NCI-H187 treated with DMSO at 0.1 percent for 48 hours (cell line): ENCODE data around the gene VMP1.

Source experiments
- DNase-seq: peaks from one replicate; lab custom pipeline; 2025; lab: John Stamatoyannopoulos, UW

VMP1 gene

DNA sequence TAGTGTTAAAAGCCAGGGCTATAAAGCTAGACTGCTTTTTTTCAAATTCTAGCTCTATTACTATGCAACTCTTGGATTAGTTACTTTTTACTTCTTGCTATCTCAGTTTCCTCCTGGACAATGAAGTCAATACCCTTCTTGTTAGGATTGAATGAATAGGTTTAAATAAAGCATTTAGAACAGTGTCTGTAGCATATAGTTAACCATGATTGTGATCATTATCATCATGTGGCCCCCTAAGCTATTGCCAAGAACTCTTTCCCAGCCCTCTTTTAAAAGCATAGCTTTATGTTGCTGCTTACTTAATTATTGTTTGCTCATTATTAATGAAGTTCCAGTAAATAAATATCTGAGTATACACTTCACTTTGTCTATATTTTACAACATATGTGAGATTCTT lies 4.5 kb downstream of the VMP1 start:
- DNase-seq, result no peak

DNA sequence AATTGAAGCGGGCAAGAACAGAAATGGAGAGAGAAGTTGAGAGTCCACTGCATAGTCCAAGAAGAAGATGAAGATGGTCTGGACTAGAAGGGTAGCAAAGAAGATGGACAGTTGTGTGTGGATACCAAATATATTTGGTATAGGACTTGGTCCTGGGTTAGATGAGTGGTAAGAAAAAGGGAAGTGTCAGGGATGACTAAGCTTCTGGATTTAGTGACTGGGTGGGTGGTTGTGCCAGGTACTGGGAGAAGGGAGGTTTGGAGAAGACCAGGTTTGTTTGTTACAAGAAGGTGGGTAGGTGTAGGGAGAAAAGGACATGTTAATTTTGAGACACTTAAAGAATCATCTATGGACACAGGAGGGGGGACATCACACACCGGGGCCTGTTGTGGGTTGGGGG lies 5.4 kb downstream of the VMP1 start:
- no peak for DNase-seq

DNA sequence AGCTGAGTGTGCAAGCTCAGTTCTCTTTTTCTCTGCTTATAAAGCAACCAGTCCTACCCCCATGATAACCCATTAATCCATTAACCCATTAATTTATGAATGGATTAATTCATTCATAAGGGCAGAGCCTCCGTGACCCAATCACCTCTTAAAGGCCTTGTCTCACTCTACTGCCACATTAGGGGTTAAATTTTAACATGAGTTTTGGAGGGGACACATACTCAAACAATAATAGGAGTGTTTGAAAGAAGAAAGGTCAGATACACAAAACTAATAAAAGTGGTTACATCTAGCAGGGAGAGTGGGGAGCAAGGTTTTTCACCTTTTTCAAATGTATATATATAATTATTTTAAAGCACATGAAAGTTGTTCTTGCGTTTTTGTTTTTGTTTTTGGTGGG lies 6.8 kb downstream of the VMP1 start:
- DNase-seq, result no peak

DNA sequence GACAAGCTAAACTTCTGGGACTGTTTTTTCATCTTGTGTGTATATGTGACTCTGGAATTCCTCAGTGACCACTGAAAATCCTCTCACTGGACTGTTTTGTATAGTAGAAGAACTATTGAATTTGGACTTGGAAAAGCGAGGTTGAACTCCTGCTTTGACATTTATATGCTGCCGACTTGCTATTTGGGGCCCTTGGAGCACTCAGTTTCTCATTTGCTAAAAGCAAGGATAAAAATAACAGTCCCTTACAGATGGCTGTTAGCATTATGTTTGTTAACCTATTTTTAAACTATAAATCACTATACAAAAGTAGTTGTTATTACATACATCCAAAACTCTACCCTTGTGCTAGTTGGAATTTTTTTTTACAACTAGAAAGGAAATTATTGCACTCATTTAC lies 9.0 kb downstream of the VMP1 start:
- DNase-seq, result no peak

DNA sequence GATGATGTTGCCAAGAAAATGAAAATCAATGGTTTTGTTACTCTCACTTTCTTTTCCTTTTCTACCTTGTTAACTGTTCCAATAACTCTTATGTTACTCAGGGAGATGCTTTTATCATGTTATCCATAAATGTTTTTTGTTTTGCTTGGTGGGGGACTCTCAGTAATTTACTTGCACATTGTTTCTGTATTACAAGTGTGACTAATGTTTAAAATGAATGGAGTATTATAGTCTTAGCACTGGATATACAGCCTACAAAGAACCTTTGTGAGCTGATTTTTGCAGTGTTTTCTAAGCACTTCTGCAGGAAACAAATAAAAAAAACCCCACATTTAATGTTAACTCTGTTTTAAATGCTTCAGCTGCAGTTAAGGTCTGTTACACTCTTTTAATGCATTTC lies 12.1 kb downstream of the VMP1 start:
- no peak for DNase-seq

DNA sequence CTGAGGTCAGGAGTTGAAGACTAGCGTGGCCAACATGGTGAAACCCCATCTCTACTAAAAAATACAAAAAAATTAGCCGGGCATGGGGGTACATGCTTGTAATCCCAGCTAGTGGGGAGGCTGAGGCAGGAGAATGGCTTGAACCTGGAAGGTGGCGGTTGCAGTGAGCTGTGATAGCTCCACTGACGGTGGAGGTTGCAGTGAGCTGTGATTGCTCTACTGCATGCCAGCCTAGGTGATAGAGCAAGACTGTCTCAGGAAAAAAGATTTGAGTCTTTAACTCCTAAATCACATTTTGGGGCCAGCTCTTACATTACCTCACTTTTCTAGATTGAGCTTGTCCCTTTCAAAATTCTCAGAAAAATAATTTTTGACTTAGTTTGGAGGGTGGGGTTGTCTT lies 15.2 kb downstream of the VMP1 start:
- DNase-seq, result no peak

DNA sequence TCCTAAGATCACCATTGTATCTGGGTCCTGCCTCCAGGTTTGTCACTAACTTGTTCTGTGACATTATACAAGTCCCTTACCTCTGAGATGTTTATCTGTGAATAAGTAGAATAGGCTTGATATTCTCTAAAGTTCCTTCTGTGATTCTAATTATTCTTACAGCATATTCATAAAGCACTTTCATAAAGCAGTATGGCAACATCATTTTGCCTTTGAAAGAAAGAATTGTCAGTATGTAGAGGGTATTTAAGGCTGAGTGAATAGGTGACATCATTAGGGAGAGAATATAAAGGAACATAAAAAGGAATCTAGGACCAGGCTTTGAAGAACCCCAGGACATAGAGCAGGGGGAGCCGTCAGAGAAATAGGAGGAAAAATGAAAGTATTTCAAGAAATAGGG lies 15.6 kb downstream of the VMP1 start:
- no peak for DNase-seq

DNA sequence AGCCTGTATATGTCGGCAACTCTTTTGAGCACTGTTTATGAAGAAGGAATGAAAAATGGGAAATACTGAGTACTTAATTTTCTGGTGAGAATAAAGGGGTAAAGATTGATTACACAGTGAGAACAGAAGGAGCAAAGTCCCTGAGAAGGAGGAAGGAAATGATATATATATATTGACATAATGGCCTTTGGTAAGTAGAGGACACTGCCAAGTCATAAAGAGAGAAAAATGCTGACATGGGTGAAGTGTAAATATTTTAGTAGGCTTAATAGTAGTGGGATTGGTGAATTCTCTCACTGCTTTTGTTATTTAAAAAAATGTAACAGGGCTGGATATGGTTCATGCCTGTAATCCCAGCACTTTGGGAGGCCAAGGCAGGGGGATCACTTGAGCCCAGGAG lies 16.2 kb downstream of the VMP1 start:
- no peak for DNase-seq

DNA sequence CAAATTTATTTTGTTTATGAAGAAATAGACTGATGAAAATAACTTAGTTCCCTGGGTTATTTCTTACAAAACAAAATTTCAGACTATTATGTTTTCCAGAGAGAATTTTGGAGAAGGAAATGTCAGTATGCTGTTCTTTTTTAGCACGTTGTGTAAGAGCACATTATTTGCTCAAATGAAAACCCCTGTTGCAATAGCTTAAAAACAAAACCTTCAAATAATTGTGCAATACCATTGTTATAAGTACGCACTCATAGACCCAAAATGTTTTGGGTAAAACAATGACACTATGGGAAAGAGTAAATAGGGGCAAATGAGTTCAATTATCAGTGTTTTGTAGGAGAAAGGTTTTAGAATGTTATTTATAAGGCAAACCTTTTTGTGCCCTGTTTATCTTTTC lies 18.2 kb downstream of the VMP1 start:
- DNase-seq, result no peak

DNA sequence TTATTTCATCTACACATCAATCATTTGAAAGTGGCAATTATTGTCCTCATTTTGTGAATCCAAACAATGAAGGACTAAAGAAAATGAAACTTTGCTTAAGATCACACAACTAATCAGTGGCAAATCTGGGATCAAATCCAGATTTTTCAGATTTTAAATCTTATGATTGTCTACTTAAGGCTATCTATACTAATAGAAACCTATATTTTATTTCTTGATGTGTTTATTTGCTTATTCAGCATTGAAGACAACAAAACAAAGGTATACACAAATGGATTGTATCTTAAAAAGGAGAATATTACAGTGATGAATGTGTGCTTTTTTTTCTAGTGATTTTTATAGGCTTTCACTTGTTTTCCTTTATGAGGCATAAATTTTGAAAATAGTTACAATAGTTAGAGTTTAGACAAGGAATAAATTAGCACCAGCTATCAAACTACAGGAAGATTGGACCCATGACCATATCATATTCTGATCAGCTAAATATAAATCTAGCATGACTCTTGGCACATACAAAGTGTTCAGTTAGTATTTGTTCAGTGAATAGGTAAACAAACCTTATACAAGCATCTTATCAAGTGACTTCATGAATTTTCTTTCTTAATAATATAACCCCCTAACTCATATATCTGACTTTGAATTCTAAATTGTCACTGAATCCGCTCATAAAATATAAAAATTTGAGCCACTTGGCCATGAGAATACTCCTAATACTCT lies 20.5 kb downstream of the VMP1 start:
- DNase-seq, result no peak

DNA sequence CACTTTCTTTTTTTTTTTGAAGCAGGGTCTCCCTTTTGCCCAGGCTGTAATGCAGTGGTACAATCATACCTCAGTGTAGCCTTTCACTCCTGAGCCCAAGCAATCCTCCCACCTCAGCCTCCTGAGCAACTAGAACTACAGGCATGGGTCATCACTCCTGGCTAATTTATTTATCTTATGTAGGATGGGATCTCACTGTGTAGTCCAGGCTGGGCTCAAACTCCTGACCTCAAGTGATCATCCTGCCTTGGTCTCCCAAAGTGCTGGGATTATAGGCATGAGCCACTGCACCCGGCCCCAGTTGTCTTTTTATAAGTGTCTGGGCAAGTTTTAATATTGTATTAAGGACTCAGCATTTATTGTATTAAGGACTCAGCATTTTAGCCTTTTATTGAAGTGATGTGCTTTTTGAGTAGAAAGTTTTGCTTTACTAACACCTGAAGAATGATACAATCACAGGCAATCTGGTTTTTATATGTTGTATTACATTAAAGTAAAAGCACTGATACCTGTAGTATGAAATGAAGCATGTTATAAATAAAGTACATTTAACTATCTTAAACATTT lies 22.9 kb downstream of the VMP1 start:
- DNase-seq, result no peak

DNA sequence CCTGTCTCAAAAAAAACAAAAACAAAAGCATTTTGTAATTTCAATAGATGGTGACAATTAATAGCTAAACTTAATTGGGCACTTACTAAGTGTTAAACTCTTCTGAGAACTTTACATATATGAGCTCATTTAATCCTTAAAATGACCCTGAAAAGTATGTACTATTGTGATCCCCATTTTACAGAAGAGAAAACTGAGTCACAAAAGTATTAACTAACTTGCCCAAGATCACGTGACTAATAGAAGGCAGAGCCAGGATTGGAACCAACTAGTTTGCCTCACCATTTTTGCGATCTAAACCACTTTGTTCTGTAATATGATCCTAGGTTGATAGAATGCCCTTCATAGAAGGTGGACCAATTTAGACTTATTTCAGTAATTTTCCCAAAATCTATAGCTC lies 26.2 kb downstream of the VMP1 start:
- DNase-seq, result no peak

DNA sequence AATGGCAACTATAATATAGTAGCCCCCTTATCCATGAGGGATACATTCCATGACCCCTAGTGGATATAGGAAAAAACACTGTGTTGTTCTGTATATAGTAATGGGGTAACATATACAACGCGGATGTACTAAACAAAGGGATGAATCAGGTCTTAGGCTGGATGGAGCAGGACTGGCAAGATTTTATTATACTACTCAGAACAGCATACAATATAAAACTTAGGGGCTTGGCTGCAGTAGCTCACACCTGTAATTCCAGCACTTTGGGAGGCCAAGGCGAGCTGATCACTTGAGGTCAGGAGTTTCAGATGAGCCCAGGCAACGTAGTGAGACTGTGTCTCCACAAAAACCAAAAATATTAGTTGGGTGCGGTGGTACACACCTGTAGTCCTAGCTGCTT lies 26.8 kb downstream of the VMP1 start:
- DNase-seq, result no peak

DNA sequence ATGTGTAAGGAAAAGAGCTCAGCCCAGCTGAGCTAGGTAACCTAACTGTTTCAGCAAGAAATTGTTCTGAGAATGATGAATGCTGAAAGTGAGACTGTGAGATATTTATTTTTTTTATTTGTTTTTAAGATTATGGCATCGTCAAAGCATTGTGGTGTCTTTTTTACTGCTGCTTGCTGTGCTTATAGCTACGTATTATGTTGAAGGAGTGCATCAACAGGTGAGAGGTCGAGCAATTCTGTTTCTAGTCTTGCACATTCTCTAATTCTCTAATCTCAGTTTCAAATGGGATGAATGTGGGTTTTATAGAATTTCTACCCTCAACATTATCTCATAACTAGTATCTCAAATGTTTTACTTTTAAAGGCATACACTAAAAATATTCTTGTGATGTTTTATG lies 29.9 kb downstream of the VMP1 start:
- DNase-seq, result no peak

DNA sequence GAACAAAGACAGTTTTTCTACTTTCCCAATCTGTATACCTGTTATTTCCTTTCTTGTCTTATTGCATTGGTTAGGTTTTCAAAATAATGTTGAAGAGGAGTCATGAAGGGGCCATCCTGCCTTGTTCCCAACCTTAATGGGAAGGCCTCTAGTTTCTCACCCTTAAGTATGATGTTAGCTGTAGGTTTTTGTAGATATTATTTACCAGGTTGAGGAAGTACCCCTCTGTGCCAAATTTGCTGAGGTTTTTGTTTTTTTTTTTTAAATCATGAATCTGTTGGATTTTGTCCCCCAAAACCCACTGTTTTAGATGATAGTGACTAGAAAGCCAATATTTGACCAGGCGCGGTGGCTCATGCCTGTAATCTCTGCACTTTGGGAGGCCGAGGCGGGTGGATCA lies 36.4 kb downstream of the VMP1 start:
- no peak for DNase-seq

DNA sequence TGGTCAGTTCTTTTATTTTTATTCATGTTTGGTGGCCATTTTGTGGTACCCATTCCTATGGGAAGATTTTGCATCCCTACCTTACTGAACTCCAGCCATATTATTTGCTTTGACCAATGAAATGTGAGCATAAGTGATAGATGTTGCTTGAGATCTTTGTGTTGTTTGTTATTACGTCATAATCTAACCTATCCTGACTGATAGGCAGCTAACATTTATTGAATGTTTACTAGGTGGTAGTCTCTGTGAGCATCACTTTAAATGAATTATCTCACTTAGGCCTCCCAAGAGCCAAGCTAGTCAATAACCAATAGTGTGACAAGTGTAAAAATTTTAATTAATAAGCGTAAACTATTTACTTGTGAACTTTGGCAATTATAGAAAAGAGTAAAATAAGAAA lies 37.6 kb downstream of the VMP1 start:
- no peak for DNase-seq

DNA sequence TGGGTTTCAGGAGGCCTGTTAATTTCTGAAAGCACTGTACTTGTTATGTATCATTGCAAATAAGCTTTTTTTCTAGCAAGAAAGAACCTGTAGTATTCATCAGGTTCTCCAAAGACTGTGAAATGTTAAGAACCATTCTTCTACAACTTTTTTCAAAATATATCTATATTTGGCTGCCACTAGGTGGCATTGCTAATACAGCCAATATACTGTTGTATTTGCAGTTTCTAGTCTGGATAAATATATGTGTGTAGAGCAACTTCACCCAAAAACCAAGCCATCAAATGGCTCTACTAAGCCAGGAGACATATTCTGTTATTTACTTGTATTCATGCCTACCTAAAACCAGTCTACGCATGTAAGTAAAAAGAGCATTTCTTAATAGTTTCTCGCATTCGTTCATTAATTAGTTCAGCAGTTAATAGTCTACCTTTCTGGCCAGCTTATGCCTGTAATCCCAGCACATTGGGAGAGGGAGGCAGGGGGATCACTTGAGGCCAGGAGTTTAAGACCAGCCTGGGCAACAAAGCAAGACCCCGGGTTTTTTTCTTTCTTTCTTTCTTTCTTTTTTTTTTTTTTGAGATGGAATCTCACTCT lies 39.5 kb downstream of the VMP1 start:
- DNase-seq, result no peak

DNA sequence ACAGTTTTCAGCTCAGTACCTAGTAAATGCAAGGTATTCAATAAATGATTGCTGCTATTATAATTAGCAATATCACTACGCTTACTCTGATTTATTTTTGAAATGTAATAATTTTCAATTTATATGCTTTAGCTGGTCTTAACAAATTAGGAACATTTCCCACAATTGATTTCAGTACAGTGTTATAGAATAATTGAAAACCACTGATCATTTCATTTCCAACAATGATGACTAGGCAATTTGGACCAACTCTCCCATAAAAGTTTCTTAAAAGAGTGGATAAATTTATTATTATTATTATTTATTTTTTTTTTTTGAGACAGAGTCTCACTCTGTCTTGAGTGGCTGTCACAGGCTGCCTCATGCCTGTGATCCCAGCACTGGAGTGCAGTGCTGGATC lies 41.1 kb downstream of the VMP1 start:
- DNase-seq, result no peak

DNA sequence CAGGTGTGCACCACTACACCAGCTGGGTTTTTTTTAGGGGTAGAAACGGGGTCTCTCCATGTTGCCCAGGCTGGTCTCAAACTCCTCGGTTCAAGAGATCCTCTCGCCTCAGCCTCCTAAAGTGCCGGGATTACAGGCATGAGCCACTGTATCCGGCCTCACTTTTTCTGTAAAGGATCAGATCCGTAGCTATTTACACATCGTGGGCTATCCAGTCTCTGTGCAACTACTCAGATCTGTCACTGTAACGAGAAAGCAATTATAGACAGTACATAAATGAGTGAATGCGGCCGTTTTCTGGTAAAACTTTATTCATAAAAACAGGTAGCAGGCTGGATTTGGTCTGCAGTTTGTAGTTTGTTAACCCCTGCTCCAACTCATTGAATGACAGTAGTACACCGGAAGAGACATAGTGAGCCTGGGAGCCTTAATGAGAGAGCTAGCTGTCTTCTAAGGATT lies 44.5 kb downstream of the VMP1 start:
- DNase-seq, result no peak

DNA sequence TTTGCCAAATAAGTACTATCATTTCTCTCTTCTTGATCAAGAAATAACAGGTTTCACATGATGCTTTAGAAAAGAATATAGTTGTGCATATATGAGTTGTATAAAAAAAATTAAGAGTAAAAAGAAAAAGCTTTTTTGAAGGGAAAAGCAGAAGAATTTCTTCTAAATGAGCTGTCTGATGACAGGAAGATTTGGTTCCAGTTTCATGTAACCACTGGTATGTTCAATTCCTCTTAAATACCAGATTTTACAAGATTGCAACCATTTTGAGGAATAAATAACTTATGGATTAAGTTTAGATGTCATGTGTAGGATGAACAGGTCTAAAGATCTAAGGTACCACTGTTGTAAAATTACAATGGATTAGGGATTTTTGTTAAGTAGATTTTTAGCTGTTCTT lies 45.0 kb downstream of the VMP1 start:
- DNase-seq, result no peak

DNA sequence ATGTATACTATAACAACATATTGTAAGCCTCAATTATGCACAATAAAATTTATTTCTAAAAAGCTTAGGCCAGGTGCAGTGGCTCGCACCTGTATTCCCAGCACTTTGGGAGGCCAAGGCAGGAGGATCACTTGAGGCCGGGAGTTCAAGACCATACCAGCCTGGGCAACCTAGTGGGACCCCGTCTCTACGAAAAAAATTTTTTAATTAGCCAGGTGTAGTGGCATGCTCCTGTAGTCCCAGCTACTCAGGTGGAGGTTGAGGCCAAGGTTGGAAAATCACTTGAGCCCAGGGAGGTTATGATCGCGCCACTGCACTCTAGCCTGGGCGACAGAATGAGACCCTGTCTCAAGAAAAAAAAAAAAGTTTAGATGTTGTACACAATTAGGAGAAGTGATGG lies 45.5 kb downstream of the VMP1 start:
- no peak for DNase-seq

DNA sequence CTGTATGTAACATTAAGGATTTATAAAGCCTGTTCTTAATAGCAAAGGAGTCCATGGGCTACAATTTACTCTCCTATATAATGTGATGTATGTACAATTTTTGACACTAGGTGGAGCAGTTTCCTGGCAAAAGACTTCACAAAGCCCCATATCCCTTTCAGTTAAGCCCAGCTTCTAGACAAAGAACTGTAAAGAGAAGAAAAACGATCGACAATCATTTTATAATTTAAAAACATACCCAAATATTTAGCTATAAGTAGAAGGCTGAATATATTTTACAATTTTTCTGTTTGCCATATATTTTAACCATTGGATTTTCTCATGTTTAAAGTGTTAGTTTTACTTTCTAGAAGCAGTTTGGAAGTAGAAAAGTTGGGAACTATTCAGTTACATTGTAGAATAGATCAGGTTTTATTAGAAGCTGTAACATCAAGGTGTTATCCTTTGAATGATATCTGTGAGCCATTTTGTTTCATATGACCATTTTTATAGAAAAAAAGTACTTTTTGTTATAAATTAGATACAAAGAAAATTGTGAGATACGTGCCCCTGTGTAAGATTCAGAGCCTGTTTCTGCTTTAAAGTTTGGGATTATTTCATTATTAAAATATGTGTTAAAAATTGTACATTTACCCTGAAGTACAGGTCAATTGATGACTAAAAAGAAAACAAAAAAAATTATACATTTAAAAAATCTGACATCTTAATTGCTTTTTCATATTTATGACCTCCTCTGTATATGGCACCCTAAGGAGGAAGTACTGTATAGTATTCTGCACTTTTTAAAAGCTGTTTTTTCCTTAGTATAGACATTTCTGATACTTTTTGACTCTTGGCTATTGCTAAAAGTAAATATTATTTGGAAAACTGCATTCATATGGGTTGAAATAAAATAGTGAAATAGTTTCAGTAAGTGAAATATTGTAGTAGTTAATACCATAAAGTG lies 46.3 kb downstream of the VMP1 start:
- peak; percentile 21 for DNase-seq

DNA sequence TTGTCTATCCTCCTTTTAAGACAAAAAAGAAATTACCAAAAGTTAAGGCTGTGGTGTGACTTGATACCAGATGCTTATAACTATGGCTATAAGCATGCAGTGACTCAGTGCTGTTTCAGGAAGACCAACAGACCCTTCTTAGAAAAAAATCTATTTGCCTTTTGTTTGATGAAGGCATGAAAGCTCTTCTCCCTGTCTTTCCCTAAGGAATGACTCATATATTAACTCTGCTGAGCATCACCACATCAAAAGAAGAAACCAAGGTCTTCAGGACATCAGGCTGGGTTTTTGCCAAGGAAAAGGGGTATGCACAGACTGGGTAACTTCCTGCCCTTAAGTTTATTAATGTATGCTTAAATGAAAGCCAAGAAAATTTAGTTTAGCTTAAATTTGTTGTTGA lies 47.1 kb downstream of the VMP1 start:
- no peak for DNase-seq
